ENCODE data around the gene LSM8.
"Not testable (repeated sequence)": the region's sequence is repeated elsewhere in the genome, so short reads cannot be mapped to it uniquely, and the experiment has no call there.

LSM8 gene

DNA sequence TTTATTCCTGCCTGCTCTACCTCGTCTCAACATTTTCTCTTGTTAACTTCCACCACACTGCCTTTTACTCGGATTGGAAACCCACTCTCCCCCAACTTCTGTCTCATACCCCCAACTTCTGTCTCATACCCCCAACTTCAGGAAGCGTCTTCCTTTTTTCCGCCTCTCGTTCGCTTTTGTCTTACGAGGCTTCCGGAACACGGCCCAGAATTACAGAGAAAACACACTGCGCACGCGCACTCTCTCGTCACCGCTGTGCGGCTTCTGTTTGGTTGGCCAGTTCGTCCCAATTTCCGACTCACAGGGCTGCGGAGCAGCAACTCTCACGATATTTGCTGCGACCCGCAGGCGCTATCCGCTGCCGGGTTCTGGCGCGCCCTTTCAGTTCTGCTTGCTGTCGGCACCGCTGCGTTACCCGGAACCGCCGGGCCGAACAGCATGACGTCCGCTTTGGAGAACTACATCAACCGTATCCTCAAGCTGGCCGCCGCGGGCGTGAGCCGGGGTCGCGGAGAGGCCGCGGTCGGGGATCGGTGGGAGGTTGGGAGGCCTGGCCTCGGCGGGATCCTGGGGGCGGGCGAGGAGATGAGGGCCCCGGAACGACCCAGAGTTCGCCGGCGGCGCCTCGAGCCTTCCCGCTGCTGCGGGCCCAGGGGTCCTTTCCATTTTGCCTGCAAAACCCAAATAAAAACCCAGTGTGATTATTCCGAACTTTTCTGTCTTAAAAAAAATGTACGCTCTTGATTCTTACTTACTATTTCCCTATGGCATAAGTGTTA lies at the start of gene LSM8:
TSS of gene LSM8 (plus strand) at position 379 of the 779 bp plus-strand sequence. CDS start at position 439, 60 bp downstream.
- DNase-seq (ENCODE audit: low read depth), result peak; percentile 95

DNA sequence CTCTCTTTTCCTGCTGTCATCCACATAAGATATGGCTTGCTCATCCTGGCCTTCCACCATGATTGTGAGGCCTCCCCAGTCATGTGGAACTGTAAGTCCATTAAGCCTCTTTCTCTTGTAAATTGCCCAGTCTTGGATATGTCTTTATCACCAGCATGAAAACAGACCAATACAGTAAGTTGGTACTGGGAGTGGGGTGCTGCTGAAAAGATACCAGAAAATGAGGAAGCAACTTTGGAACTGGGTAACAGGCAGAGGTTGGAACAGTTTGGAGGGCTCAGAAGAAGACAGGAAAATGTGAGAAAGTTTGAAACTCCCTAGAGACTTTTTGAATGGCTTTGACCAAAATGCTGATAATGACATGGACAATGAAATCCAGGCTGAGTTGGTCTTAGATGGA lies 49.5 kb upstream of the LSM8 start:
- DNase-seq (ENCODE audit: low read depth), result not testable (repeated sequence)

- no peak for DNase-seq (ENCODE audit: low read depth)
Measured at GRCh38 chr7:118140468-118140867, 43.5 kb upstream of the LSM8 start.

GRCh38 chr7:118142012-118142411 lies 42.0 kb upstream of the LSM8 start:
- DNase-seq (ENCODE audit: low read depth), result no peak

DNA sequence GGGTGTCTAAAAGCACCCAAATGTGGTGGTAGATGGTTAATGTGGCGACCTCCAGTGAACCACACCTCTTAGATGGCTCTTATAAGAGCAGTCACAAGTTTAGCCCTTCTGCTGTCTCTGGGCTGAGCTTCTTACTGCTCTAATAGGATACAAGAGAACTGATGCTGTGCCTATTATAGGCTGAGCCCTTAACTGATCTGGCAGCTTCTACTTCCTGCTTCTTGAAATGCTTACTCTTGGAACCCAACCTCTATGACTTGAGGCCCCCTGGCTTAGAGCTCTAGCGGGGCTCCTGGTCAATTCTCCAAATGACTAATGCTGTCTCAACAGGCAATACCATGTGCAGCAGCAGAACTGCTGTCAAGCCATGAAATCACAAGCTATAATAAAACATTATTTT lies 35.0 kb upstream of the LSM8 start:
- DNase-seq (ENCODE audit: low read depth), result no peak

GRCh38 chr7:118149394-118149793 lies 34.6 kb upstream of the LSM8 start:
- DNase-seq (ENCODE audit: low read depth), result no peak

DNA sequence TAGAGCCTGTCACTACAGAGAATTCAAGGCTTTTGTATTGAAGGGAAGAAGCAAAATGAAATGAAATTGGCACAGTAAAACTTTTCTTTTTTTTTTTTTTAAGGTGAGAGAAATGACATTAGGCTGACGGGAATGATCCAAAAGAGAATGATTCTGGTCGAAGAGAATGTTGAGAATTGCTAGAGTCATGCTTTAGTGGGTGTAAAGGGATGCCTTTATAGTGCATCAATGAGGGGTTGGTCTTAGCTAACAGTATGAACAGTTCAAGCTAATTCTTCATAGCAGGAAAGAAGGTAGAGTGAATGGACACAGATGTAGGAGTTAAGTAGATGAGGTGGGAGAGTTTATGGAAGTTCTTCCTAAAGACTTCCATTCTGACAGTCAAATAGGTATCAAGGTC lies 32.3 kb upstream of the LSM8 start:
- DNase-seq (ENCODE audit: low read depth), result no peak

DNA sequence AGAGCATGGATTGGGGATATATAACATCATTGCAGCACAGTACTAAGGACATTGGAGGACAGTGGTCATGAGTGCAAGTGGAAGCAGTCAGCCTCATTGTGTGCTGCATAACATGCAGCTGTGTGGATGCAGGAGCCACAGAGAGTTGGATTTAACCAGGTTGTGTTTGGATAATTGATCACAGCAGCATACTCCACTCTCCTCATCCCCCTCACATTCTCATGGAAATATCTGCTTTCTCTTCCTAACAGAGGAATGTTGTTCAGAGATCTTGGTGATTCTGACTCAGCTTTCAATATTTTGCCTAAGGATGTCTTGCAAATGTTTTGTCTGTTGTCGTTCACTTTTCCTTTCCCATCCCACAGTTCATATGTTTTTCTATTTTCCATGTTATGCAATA lies 31.8 kb upstream of the LSM8 start:
- DNase-seq (ENCODE audit: low read depth), result no peak

- no peak for DNase-seq (ENCODE audit: low read depth)
Measured at GRCh38 chr7:118152654-118153053, 31.3 kb upstream of the LSM8 start.

- DNase-seq (ENCODE audit: low read depth), result no peak
Measured at GRCh38 chr7:118153551-118154177, 30.3 kb upstream of the LSM8 start.

- no peak for DNase-seq (ENCODE audit: low read depth)
Measured at GRCh38 chr7:118158766-118159165, 25.2 kb upstream of the LSM8 start.

GRCh38 chr7:118169146-118169545 lies 14.8 kb upstream of the LSM8 start:
- no peak for DNase-seq (ENCODE audit: low read depth)

DNA sequence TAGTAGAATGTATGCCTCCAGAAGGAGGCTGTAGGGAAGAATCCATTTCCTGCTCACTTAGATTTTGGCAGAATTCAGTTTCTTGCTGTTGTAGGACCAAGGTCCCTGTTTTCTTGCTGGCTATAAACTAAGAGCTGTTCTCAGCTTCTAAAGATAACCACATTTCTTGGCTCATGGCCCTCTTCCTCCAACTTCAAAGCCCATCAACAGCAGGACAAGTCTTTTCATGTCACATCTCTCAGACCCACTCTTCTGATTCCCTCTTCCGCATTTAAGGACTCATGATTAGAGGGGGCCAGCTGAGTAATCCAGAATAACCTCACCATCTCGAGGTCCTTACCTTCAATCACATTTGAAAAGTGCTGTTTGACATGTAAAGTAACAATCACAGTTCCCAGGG lies 8.2 kb upstream of the LSM8 start:
- DNase-seq (ENCODE audit: low read depth), result no peak

DNA sequence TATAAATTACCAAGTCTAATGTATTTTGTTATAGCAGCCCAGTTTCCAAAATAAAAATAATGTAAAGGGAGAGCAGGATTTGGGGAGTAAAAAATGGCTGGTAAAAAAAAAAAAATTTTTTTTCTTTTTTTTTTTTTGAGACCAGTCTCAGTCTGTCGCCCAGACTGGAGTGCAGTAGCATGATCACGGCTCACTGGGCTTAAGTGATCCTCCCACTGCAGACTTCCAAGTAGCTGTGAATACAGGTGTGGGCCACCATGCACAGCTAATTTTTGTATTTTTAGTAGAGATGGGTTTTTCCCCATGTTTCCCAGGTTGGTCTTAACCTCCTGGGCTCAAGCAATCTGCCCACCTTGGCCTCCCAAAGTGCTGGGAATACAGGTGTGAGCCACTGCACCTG lies 4.8 kb upstream of the LSM8 start:
- DNase-seq (ENCODE audit: low read depth), result no peak

DNA sequence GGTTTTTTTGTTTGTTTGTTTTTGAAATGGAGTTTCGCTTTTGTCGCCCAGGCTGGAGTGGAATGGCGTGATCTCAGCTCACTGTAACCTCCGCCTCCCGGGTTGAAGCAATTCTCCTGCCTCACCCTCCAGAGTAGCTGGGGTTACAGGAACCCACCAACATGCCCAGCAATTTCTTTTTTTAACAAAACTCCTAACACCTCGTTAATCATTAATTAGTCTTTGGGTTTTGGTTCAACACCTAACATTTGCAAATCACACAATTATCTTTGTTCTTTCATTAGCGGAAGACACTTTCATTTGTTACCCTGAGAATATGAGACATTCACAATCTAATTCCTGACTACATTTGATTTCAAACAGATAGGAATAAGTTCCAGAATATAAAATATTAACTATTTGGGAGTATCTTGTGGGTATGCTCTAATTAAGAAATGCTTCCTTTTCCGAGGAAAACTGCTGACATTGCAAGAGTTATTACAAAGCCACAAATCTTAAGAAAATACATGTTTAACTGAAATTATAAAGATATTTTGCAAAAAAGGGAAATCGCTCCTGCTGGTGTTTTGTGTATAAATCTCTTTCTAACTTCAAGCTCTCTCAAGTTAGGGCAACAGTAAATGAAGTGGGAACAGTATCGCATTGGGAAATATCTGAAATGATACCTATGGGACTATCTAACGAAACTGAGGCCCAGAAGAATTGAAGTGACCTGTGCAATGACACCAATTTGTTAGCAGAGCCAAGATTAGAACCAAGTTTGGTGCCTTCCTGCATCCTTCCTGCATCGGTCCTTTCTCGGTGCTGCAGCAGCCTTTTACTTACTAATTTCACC lies 1.2 kb upstream of the LSM8 start:
- no peak for DNase-seq (ENCODE audit: low read depth)

DNA sequence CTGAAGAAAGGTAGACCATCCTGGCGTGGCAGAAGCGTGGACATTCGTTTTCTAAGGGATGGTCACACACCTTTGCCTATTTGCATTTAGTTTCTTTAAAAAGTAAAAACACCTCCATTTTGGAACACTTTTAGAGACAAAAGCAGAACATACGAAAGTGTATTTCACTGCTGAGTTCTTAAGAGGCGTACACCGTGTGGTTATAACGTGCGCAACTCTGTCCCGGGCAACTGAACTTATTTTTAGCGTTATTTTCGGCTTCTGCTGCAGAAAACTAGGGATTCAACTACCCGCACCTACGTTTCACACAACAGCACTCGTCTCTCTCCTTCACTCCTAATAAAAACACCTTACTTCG lies 557 bp upstream of the LSM8 start:
- peak; percentile 3 for DNase-seq (ENCODE audit: low read depth)

DNA sequence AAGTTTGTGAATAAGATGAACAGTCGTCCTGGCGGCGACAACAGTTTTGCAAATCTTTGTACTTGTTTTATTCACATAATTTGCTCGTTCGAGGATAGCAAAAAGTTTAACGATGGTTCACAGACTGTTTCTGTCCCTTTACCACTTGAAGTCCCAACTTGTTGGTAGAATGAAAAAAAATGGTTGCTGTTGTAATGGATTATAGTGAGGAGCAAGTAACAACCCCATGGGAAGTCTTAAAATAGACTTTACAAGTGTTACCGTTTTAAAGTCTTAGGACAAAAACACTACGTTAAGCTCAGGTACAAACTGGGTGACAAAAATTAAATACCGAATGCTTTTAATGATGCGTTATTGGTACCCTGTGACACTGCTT lies 589 bp downstream of the LSM8 start:
- no peak for DNase-seq (ENCODE audit: low read depth)

- DNase-seq (ENCODE audit: low read depth), result no peak
Measured at GRCh38 chr7:118185163-118185860, 1.3 kb downstream of the LSM8 start.

- DNase-seq (ENCODE audit: low read depth), result no peak
Measured at GRCh38 chr7:118186501-118186900, 2.5 kb downstream of the LSM8 start.

DNA sequence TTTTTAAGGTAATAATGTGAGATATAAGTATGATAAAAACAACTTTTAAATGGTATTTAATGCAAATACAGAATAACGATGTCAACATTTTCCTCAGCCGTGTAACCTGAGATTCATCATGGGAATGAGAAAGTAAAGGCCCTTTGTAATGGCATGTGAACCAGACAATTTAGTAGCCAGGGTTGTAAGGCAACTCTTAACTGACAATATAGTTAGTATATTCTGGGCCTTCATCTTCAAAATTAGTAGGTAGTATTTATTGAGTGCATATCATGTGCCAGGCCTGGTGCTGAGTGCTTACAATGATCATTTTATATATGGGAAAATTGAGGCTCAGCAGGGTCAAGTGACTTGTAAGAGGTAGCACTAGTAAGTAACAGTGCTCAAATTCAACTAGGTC lies 10.6 kb downstream of the LSM8 start:
- no peak for DNase-seq (ENCODE audit: low read depth)

DNA sequence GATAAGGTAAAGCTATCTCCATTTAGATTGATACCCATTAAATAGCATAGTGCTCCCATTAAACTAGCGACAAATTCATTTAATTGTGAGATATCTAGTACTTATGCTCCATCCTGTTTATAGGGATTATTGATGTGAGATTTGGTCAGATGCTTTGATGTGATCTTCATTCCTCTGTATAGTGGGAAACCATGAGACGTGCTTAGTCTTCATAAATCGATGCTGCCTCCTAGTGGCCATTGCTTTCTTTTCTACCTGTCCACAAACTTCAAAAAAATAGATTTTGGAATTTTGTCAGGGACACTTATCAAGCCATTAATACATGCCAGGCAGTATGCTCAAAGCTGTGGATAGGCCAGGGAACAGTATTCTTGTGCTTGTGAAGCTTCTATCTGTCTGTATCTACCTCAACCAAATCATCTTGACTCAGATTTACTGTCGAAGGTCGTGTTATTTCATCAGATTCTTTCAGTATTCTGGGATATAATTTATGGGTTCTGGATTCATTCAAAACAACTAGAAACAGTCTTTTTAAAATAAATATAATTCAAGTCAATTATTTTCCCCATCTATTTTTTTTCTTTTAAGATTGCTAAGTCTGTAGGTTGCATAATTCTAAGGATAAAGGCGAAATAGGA lies 12.0 kb downstream of the LSM8 start:
- peak; percentile 49 for DNase-seq (ENCODE audit: low read depth)

GRCh38 chr7:118202061-118202460 lies 18.1 kb downstream of the LSM8 start:
- DNase-seq (ENCODE audit: low read depth), result no peak
